SK-N-SH (cell line): ENCODE measurements around the gene UBFD1. TPM values are rescaled to one million over a fixed set of nuclear protein-coding genes. Genes with fewer than 3 reads are reported as not detected.

Source experiments
- CTCF ChIA-PET: fragments of 300-600, 350-600 bp; formaldehyde crosslinking; extraction: SDS; loops from one replicate; lab custom pipeline; 2021; lab: Yijun Ruan, JAX
- POLR2A ChIA-PET: fragments of 350-600 bp; sonication (Branson Sonifier 250); formaldehyde crosslinking; extraction: SDS; loops from one replicate; lab custom pipeline; 2020; ENCODE audit warnings: antibody characterized with exemption, inconsistent platforms; lab: Yijun Ruan, JAX
- DNase-seq: peaks from one replicate; pipeline ENCODE4 v3.0.0; 2012
- H2AFZ ChIP-seq: fragments of 200-600 bp; sonication (generic); 2 replicates; pipeline ENCODE4 v1.8.1; 2016; ENCODE audit warnings: antibody characterized with exemption, mild to moderate bottlenecking, low read depth
- H3F3A ChIP-seq: fragments of 200-600 bp; sonication (generic); replicated peaks from 2 replicates; pipeline ENCODE3; 2016; ENCODE audit warnings: antibody characterized with exemption, mild to moderate bottlenecking; ENCODE audit not compliant: insufficient read depth
- H3K27ac ChIP-seq, 2 experiments: fragments of 200-500 bp in 1 of 2; fragments of 200-600 bp in 1 of 2; sonication (Bioruptor generic) in 1 of 2; sonication (generic), shearing (Covaris generic) in 1 of 2; 2 replicates each; pipeline versions ENCODE4 v1.5.1 to v1.6.1; 2014 to 2016; ENCODE audit warnings: low read depth in 2 of 2, inconsistent platforms in 1 of 2, low read length in 1 of 2, mild to moderate bottlenecking in 1 of 2, mixed read lengths in 1 of 2
- H3K27me3 ChIP-seq: fragments of 200-600 bp; sonication (generic), shearing (Covaris generic); 2 replicates; pipeline ENCODE4 v1.6.1; 2016; ENCODE audit warnings: mixed run types; ENCODE audit not compliant: insufficient read depth
- H3K36me3 ChIP-seq, 2 experiments: fragments of 200-500 bp in 1 of 2; fragments of 200-600 bp in 1 of 2; sonication (Bioruptor generic) in 1 of 2; sonication (generic) in 1 of 2; replicated peaks in 1 of 2; 2 replicates each; pipeline versions ENCODE3 to v1.5.1; 2014 to 2016; ENCODE audit warnings: low read length in 1 of 2, mild to moderate bottlenecking in 1 of 2; ENCODE audit not compliant: insufficient read depth in 2 of 2, control insufficient read depth in 1 of 2
- H3K4me1 ChIP-seq, 2 experiments: fragments of 200-500 bp in 1 of 2; fragments of 200-600 bp in 1 of 2; sonication (Bioruptor generic) in 1 of 2; sonication (generic), shearing (Covaris generic) in 1 of 2; 2 replicates each; pipeline versions ENCODE4 v1.5.1 to v1.6.1; 2014 to 2016; ENCODE audit warnings: low read depth in 1 of 2, low read length in 1 of 2, mixed run types in 1 of 2; ENCODE audit not compliant: insufficient read depth in 2 of 2, control insufficient read depth in 1 of 2
- H3K4me2 ChIP-seq: fragments of 200-600 bp; sonication (generic), shearing (Covaris generic); 2 replicates; pipeline ENCODE4 v1.6.1; 2017; ENCODE audit warnings: mixed run types
- H3K4me3 ChIP-seq, 2 experiments: fragments of 200-500 bp in 1 of 2; fragments of 200-600 bp in 1 of 2; sonication (Bioruptor generic) in 1 of 2; sonication (generic), shearing (Covaris generic) in 1 of 2; 2 replicates each; pipeline versions ENCODE4 v1.5.1 to v1.8.1; 2014 to 2016; ENCODE audit warnings: low read depth in 2 of 2, inconsistent platforms in 1 of 2, low read length in 1 of 2, mild to moderate bottlenecking in 1 of 2, mixed read lengths in 1 of 2, moderate library complexity in 1 of 2
- H3K79me2 ChIP-seq: fragments of 200-600 bp; sonication (generic); 2 replicates; pipeline ENCODE4 v1.8.1; 2017; ENCODE audit warnings: mild to moderate bottlenecking; ENCODE audit not compliant: insufficient read depth
- H3K9ac ChIP-seq: fragments of 200-600 bp; sonication (generic); 2 replicates; pipeline ENCODE4 v1.6.1; 2017; ENCODE audit warnings: mixed run types
- H3K9me2 ChIP-seq: fragments of 200-600 bp; sonication (generic); 2 replicates; pipeline ENCODE4 v1.6.1; 2017; ENCODE audit warnings: mixed run types
- H3K9me3 ChIP-seq: fragments of 200-600 bp; sonication (generic); 2 replicates; pipeline ENCODE4 v1.6.1; 2017; ENCODE audit warnings: mixed run types, mild to moderate bottlenecking, moderate library complexity
- H4K20me1 ChIP-seq: fragments of 200-600 bp; sonication (generic); 2 replicates; pipeline ENCODE4 v1.6.1; 2017; ENCODE audit warnings: mild to moderate bottlenecking, mixed run types; ENCODE audit not compliant: insufficient read depth
- ELF1 ChIP-seq: IDR thresholded peaks from 2 replicates; pipeline ENCODE4 v1.4.0; 2012
- EP300 ChIP-seq, 2 experiments: IDR thresholded peaks; 2 replicates each; pipeline versions ENCODE4 v1.4.0 to v1.6.1; 2012; ENCODE audit warnings: borderline replicate concordance in 1 of 2, low read depth in 1 of 2, low read length in 1 of 2
- EZH2phosphoT487 ChIP-seq: fragments of 200-600 bp; sonication (generic); IDR thresholded peaks from 2 replicates; pipeline ENCODE4 v1.6.1; 2017; ENCODE audit warnings: low read depth, mixed run types, mild to moderate bottlenecking, antibody characterized with exemption, moderate library complexity, borderline replicate concordance
- GABPA ChIP-seq: IDR thresholded peaks from 2 replicates; pipeline ENCODE4 v1.4.0; 2012; ENCODE audit warnings: low read depth, mild to moderate bottlenecking
- IRF3 ChIP-seq: fragments of 150-350 bp; IDR thresholded peaks from 2 replicates; pipeline ENCODE4 v1.6.1; 2016; ENCODE audit warnings: mild to moderate bottlenecking, low read depth, low read length
- JUND ChIP-seq: IDR thresholded peaks from 2 replicates; pipeline ENCODE4 v1.4.0; 2012
- MAX ChIP-seq: IDR thresholded peaks from 2 replicates; pipeline ENCODE4 v1.4.0; 2012; ENCODE audit warnings: low read depth
- NFIC ChIP-seq: IDR thresholded peaks from 2 replicates; pipeline ENCODE4 v1.4.0; 2012; ENCODE audit warnings: borderline replicate concordance
- NRF1 ChIP-seq: IDR thresholded peaks from 2 replicates; pipeline ENCODE4 v1.6.1; 2012; ENCODE audit warnings: low read depth, mild to moderate bottlenecking, low read length
- RAD21 ChIP-seq: IDR thresholded peaks from 2 replicates; pipeline ENCODE4 v1.6.1; 2012; ENCODE audit warnings: mild to moderate bottlenecking, low read length
- SMC3 ChIP-seq: IDR thresholded peaks from 2 replicates; pipeline ENCODE4 v1.6.1; 2012; ENCODE audit warnings: low read depth, low read length, improper control_type of control experiment
- TCF12 ChIP-seq: IDR thresholded peaks from 2 replicates; pipeline ENCODE4 v1.4.0; 2012
- TEAD4 ChIP-seq: IDR thresholded peaks from 2 replicates; pipeline ENCODE4 v1.4.0; 2012; ENCODE audit warnings: mild to moderate bottlenecking, borderline replicate concordance; ENCODE audit not compliant: insufficient read depth
- USF1 ChIP-seq: IDR thresholded peaks from 2 replicates; pipeline ENCODE4 v1.4.0; 2012; ENCODE audit warnings: low read depth, borderline replicate concordance
- USF2 ChIP-seq: fragments of 150-350 bp; IDR thresholded peaks from 2 replicates; pipeline ENCODE4 v1.6.1; 2017; ENCODE audit warnings: antibody characterized with exemption, low read length, low read depth, borderline replicate concordance
- WGBS: methylation state at CpG from one replicate; pipeline ENCODE4 v1.1.6; 2017; ENCODE audit warnings: low lambda C conversion rate; 5-methylcytosine and 5-hydroxymethylcytosine counted together
- polyA plus RNA-seq, 3 experiments: library from polyadenylated mRNA; depleted of rRNA; stranded (reverse); fragments of >200 nt; gene quantifications; 2 replicates each; pipeline ENCODE4 v1.2.3, GENCODE V29; 2012

UBFD1 gene
- polyA plus RNA-seq, 1 of the 3 experiments (the other 2 are of a cell fraction): 66.1 TPM

GRCh38 chr16:23549938-23550337, 7.6 kb upstream of the UBFD1 start (continued):
- TF ChIP-seq SMC3: no peak
- TF ChIP-seq IRF3: no peak
- no peak for TF ChIP-seq TEAD4
- TF ChIP-seq, all 33 proteins: peak for 0

GRCh38 chr16:23552161-23552560, 5.4 kb upstream of the UBFD1 start:
- no peaks in the 10 kb centered on the region for H4K20me1 ChIP-seq
- WGBS: 87% methylated on average over 6 of the region's 6 CpGs
- no peak overlapping the region for H2AFZ ChIP-seq
- no peaks in the 10 kb centered on the region for H3K27me3 ChIP-seq
- no peak overlapping the region for H3K4me3 ChIP-seq
- H3K4me1 ChIP-seq: peaks cover 0 to 8% of the 10 kb centered on the region in 2 experiments; a peak in 2 of 4 replicates
- H3K27ac ChIP-seq: no peak overlapping the region
- peaks cover 27 to 31% of the 10 kb centered on the region in 2 experiments for H3K36me3 ChIP-seq
- peaks cover 25% of the 10 kb centered on the region for H3K79me2 ChIP-seq
- H3K9me3 ChIP-seq: no peaks in the 10 kb centered on the region
- ChIA-PET CTCF (no interaction called here), POLR2A (no interaction called here)
- H3K9ac ChIP-seq: no peak overlapping the region
- no peak overlapping the region for H3K4me2 ChIP-seq
- no peaks in the 10 kb centered on the region for H3K9me2 ChIP-seq
- no peak for DNase-seq
- peaks cover 7% of the 10 kb centered on the region for H3F3A ChIP-seq
- TF ChIP-seq NRF1 (no peak), RAD21 (no peak), ELF1 (no peak), GABPA (no peak), MAX (no peak), NFIC (no peak), IRF3 (no peak), JUND (no peak), USF1 (no peak), SMC3 (no peak), USF2 (no peak), TCF12 (no peak), EZH2phosphoT487 (no peak), EP300 (IDR thresholded peaks at IDR 0.05; ENCODE audit: borderline replicate concordance in 1 of 2, low read depth in 1 of 2, low read length in 1 of 2) (no peak)
